Gastroesophageal sphincter (tissue), 4 donors: ENCODE measurements around the gene MDFIC2. TPM values are rescaled to one million over a fixed set of nuclear protein-coding genes. Genes with fewer than 3 reads are reported as not detected.

Source experiments
- ATAC-seq: fragments of 150-250 bp; one replicate; pipeline ENCODE4 v1.9.1; 2016; ENCODE audit warnings: mild to moderate bottlenecking, moderate library complexity
- H3K27ac ChIP-seq, 4 donors: fragments of 200-600 bp; sonication (generic) in 3 of 4; 1 replicate in 3 of 4; 2 replicates in 1 of 4; pipeline ENCODE4 v1.5.1; 2016 to 2019
- H3K27me3 ChIP-seq: fragments of 200-600 bp; sonication (generic); one replicate; pipeline ENCODE4 v1.5.1; 2019
- H3K36me3 ChIP-seq, 2 donors: fragments of 200-600 bp; sonication (generic); one replicate each; pipeline ENCODE4 v1.5.1; 2019; ENCODE audit warnings: control low read depth in 1 of 2
- H3K4me1 ChIP-seq, 3 donors: fragments of 200-600 bp; sonication (generic); 1 replicate in 2 of 3; 2 replicates in 1 of 3; pipeline ENCODE4 v1.5.1; 2016 to 2019; ENCODE audit warnings: control low read depth in 2 of 3
- H3K4me3 ChIP-seq, 2 donors: fragments of 200-600 bp; sonication (generic); one replicate each; pipeline ENCODE4 v1.5.1; 2019; ENCODE audit warnings: mild to moderate bottlenecking in 1 of 2, moderate library complexity in 1 of 2
- H3K9me3 ChIP-seq, 3 donors: fragments of 200-600 bp; sonication (generic); one replicate each; pipeline ENCODE4 v1.5.1; 2017 to 2019; ENCODE audit warnings: control low read depth in 2 of 3
- CTCF ChIP-seq, 4 experiments: fragments of 200-600 bp in 2 of 4; fragments of 450-650 bp in 2 of 4; sonication (generic) in 1 of 4; IDR thresholded peaks; one replicate each; pipeline ENCODE4 v1.5.1; 2017 to 2019; ENCODE audit warnings: antibody characterized with exemption in 4 of 4, mild to moderate bottlenecking in 2 of 4, moderate library complexity in 2 of 4
- EP300 ChIP-seq: sonication (generic); formaldehyde crosslinking; IDR thresholded peaks from one replicate; pipeline ENCODE4 v1.6.1; 2017; ENCODE audit warnings: antibody characterized with exemption, mild to moderate bottlenecking
- POLR2A ChIP-seq, 2 donors: fragments of 450-650 bp; IDR thresholded peaks; one replicate each; pipeline ENCODE4 v1.6.1; 2017; ENCODE audit warnings: antibody characterized with exemption in 2 of 2, mild to moderate bottlenecking in 2 of 2, moderate library complexity in 1 of 2
- POLR2AphosphoS5 ChIP-seq: sonication (generic); formaldehyde crosslinking; IDR thresholded peaks from one replicate; pipeline ENCODE4 v1.6.1; 2017; ENCODE audit warnings: antibody characterized with exemption
- WGBS, 2 donors: methylation state at CpG; one replicate each; pipeline ENCODE4 v1.1.5; 2018; ENCODE audit warnings: low coverage in 1 of 2; 5-methylcytosine and 5-hydroxymethylcytosine counted together
- total RNA-seq, 4 donors: library from RNA; depleted of rRNA; stranded (reverse); fragments of >200 nt; gene quantifications; one replicate each; pipeline ENCODE4 v1.1.0, GENCODE V29; 2016

Gene MDFIC2
- total RNA-seq, 4 donors from 2014 or later, result not detected

- Histone ChIP-seq H3K9me3 (no peaks in the 10 kb centered on the region), H3K27ac (no peak overlapping the region), H3K4me3 (no peak overlapping the region), H3K36me3 (no peaks in the 10 kb centered on the region), H3K4me1 (peaks cover 0 to 16% (median 0%) of the 10 kb centered on the region in 3 donors), H3K27me3 (no peaks in the 10 kb centered on the region)
- 43 to 51% methylated on average over 2 of the region's 2 CpGs for WGBS, 2 donors
- no peak for ATAC-seq
- TF ChIP-seq POLR2A (IDR thresholded peaks at IDR 0.05) (no peak), CTCF (IDR thresholded peaks at IDR 0.05) (no peak), EP300 (no peak), POLR2AphosphoS5 (no peak)
Measured at GRCh38 chr3:70281663-70282062, 30.8 kb downstream of the MDFIC2 start.

DNA sequence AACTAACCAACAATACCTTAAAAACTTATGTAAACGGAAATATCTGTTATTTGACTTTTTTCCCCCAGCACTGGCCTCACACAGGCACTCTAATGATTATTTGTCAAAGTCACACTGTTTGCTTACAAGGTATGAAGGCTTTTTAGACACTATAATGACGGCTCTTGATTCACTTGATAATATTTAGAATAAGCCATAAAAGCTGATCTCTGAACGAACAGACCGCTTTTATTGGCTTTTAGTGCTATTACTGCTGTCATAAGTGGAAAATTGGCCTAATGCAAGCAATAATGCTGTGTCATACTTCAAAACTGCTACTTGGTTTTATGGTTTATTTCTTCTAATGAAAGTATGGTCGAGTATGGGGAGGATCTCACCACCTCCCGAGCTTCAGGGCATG lies 35.1 kb downstream of the MDFIC2 start:
- no peak overlapping the region for H3K27ac ChIP-seq
- no peak overlapping the region for H3K4me3 ChIP-seq
- no peak for ATAC-seq
- peaks cover 0 to 22% (median 0%) of the 10 kb centered on the region in 3 donors for H3K4me1 ChIP-seq
- TF ChIP-seq EP300 (no peak), POLR2AphosphoS5 (no peak), CTCF (IDR thresholded peaks at IDR 0.05) (no peak), POLR2A (IDR thresholded peaks at IDR 0.05) (no peak)
- no peaks in the 10 kb centered on the region for H3K36me3 ChIP-seq
- no peaks in the 10 kb centered on the region for H3K9me3 ChIP-seq
- H3K27me3 ChIP-seq, result no peaks in the 10 kb centered on the region
- WGBS, 2 donors, result 74 to 76% methylated on average over 4 to 6 of the region's 6 CpGs

DNA sequence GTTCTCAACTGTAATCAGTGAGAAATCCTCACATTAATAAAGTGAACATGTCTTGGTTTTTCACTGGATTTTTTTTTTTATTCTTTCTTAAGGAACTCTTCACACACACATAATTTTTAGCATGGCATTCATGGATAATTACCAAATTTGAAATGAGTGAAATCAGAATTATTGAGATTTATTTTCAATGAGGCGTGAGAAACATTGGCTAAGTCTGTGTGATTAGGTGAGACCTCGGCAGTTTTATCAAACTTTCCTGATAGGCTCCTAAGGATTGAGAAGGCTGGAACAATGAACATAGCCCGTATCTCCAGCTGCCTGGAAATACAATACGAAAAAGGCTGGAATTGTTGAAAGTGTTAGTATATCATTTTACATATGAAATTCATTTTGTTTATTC lies 35.5 kb downstream of the MDFIC2 start:
- WGBS, 2 donors, result 69 to 81% methylated on average over 2 to 4 of the region's 4 CpGs
- H3K36me3 ChIP-seq, result no peaks in the 10 kb centered on the region
- H3K9me3 ChIP-seq, result no peaks in the 10 kb centered on the region
- ATAC-seq, result no peak
- no peak overlapping the region for H3K4me3 ChIP-seq
- TF ChIP-seq POLR2AphosphoS5 (no peak), POLR2A (IDR thresholded peaks at IDR 0.05) (no peak), EP300 (no peak), CTCF (IDR thresholded peaks at IDR 0.05) (no peak)
- H3K27me3 ChIP-seq, result no peaks in the 10 kb centered on the region
- peaks cover 0 to 18% (median 0%) of the 10 kb centered on the region in 3 donors for H3K4me1 ChIP-seq
- H3K27ac ChIP-seq, result no peak overlapping the region

GRCh38 chr3:70273492-70273891 lies 38.9 kb downstream of the MDFIC2 start:
- Histone ChIP-seq H3K27ac (peak overlapping the region; percentile 18 to 52 (median 45)), H3K4me1 (peaks cover 0 to 14% (median 0%) of the 10 kb centered on the region in 3 donors), H3K9me3 (no peaks in the 10 kb centered on the region), H3K27me3 (no peaks in the 10 kb centered on the region), H3K36me3 (no peaks in the 10 kb centered on the region), H3K4me3 (no peak overlapping the region)
- TF ChIP-seq EP300 (no peak), CTCF (IDR thresholded peaks at IDR 0.05) (no peak), POLR2AphosphoS5 (no peak), POLR2A (IDR thresholded peaks at IDR 0.05) (no peak)
- ATAC-seq, result no peak

DNA sequence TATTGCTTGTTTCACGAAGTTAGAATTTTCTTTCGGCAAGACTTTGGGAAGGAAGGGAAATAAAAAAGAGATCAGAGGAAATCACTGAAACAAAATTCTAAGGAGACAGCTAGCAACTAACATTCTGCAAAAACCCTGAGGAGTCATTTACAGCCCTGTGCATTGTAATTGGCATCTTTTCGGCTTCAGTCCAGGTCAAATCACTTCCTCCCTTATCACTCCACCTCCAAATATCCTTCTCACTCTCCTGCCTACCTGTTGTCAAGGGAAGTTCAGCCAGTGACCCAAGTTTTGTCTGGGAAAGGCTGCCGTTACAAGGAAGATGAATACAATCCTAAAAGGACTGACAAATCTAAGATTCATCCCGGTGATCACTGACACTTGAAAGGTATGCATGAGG lies 39.6 kb downstream of the MDFIC2 start:
- Histone ChIP-seq H3K27ac (peak overlapping the region in 2 of 4 donors; percentile 51 to 52), H3K36me3 (no peaks in the 10 kb centered on the region), H3K9me3 (no peaks in the 10 kb centered on the region), H3K27me3 (no peaks in the 10 kb centered on the region), H3K4me3 (no peak overlapping the region), H3K4me1 (peaks cover 0 to 14% (median 0%) of the 10 kb centered on the region in 3 donors)
- ATAC-seq, result no peak
- TF ChIP-seq POLR2AphosphoS5 (no peak), POLR2A (IDR thresholded peaks at IDR 0.05) (no peak), EP300 (no peak), CTCF (IDR thresholded peaks at IDR 0.05) (no peak)
- WGBS, 2 donors, result 53 to 55% methylated on average over 5 of the region's 5 CpGs
